HepG2 (cell line): ENCODE data around the gene CRKL. TPM values are rescaled to one million over a fixed set of nuclear protein-coding genes. Genes with fewer than 3 reads are reported as not detected.
"Not testable (repeated sequence)": the region's sequence is repeated elsewhere in the genome, so short reads cannot be mapped to it uniquely, and the experiment has no call there.

Experiments used
- ATAC-seq: fragments of 200-7000 bp; cut with Tn5 transposase; 3 replicates; pipeline ENCODE4 v1.9.1; 2020; ENCODE audit warnings: mild to moderate bottlenecking, moderate library complexity
- BruUV-seq: library from RNA; stranded (reverse); fragments of 400-500 nt; replicated peaks from 2 replicates; lab custom pipeline; 2021; lab: Mats Ljungman, UMichigan
- CTCF ChIA-PET: fragments of 300-600 bp; formaldehyde crosslinking; extraction: SDS; loops from one replicate; lab custom pipeline; 2021; ENCODE audit warnings: low total read pairs, inconsistent platforms, low intra/inter-chr PET ratio; lab: Yijun Ruan, JAX
- POLR2A ChIA-PET: fragments of 350-600 bp; sonication (Branson Sonifier 250); formaldehyde crosslinking; loops from one replicate; lab custom pipeline; 2020; ENCODE audit warnings: antibody characterized with exemption, inconsistent platforms; lab: Yijun Ruan, JAX
- DNase-seq: peaks from one replicate; pipeline ENCODE4 v3.0.0-alpha.2; 2015; ENCODE audit warnings: low spot score
- FAIRE-seq: peaks from 3 replicates; lab custom pipeline; 2011; peaks lifted over from hg19 to GRCh38; lab: Jason Lieb, UNC
- H2AFZ ChIP-seq: one replicate; pipeline ENCODE4 v1.6.1; 2011; ENCODE audit warnings: low read length, inconsistent platforms
- H3K27ac ChIP-seq: fragments of 300-600 bp; 3 replicates; pipeline ENCODE4 v1.8.0; 2011; ENCODE audit warnings: mixed run types, mild to moderate bottlenecking, mixed read lengths, low read length, inconsistent platforms; ENCODE audit not compliant: insufficient read depth; ENCODE audit errors: extremely low read length
- H3K27me3 ChIP-seq, 2 experiments: fragments of 200-600 bp in 1 of 2; 2 replicates in 1 of 2; 3 replicates in 1 of 2; pipeline versions ENCODE4 v1.6.0 to v1.8.0; 2011; ENCODE audit warnings: low read length in 2 of 2, mild to moderate bottlenecking in 2 of 2, moderate library complexity in 2 of 2, inconsistent platforms in 1 of 2; ENCODE audit not compliant: insufficient read depth in 2 of 2, control insufficient read depth in 1 of 2
- H3K36me3 ChIP-seq, 2 experiments: fragments of 200-600 bp in 1 of 2; replicated peaks in 1 of 2; 2 replicates in 1 of 2; 3 replicates in 1 of 2; pipeline versions ENCODE4 v1.5.1 to v1.8.0; 2011; ENCODE audit warnings: low read length in 2 of 2, inconsistent platforms in 1 of 2; ENCODE audit not compliant: insufficient read depth in 2 of 2, control insufficient read depth in 1 of 2
- H3K4me1 ChIP-seq: 2 replicates; pipeline ENCODE4 v1.5.1; 2012; ENCODE audit warnings: low read length, inconsistent platforms; ENCODE audit not compliant: insufficient read depth
- H3K4me2 ChIP-seq: 2 replicates; pipeline ENCODE4 v1.6.0; 2011; ENCODE audit warnings: low read depth, low read length, inconsistent platforms
- H3K4me3 ChIP-seq, 3 experiments: fragments of 200-600 bp in 1 of 3; sonication (generic), shearing (Covaris generic) in 1 of 3; replicated peaks in 1 of 3; 2 replicates each; pipeline ENCODE4 v1.5.1; 2011 to 2016; ENCODE audit warnings: low read length in 3 of 3, inconsistent platforms in 2 of 3, low read depth in 2 of 3, mild to moderate bottlenecking in 2 of 3, control low read depth in 1 of 3, mixed read lengths in 1 of 3; ENCODE audit not compliant: insufficient read depth in 1 of 3
- H3K79me2 ChIP-seq: one replicate; pipeline ENCODE4 v1.6.1; 2011; ENCODE audit warnings: low read length, inconsistent platforms; ENCODE audit not compliant: insufficient read depth
- H3K9ac ChIP-seq: 2 replicates; pipeline ENCODE4 v1.6.0; 2011; ENCODE audit warnings: mild to moderate bottlenecking, low read depth, low read length, inconsistent platforms; ENCODE audit not compliant: insufficient read depth
- H3K9me3 ChIP-seq: 2 replicates; pipeline ENCODE4 v1.5.1; 2012; ENCODE audit warnings: mild to moderate bottlenecking, low read length
- H4K20me1 ChIP-seq: 2 replicates; pipeline ENCODE4 v1.6.0; 2011; ENCODE audit warnings: inconsistent platforms, mild to moderate bottlenecking, low read length, moderate library complexity; ENCODE audit not compliant: insufficient read depth
- TBX3 ChIP-seq: fragments of 450-650 bp; IDR thresholded peaks from 2 replicates; pipeline ENCODE4 v1.6.1; 2017; ENCODE audit warnings: antibody characterized with exemption, mild to moderate bottlenecking, inconsistent platforms, borderline replicate concordance
- ZNF20 ChIP-seq: sonication (generic); formaldehyde crosslinking; IDR thresholded peaks from 2 replicates; pipeline ENCODE4 v1.4.0; 2020; ENCODE audit warnings: mild to moderate bottlenecking, moderate library complexity, missing genetic modification reagents
- WGBS: methylation state at CpG from one replicate; pipeline ENCODE4 v1.1.6; 2017; ENCODE audit warnings: low lambda C conversion rate; 5-methylcytosine and 5-hydroxymethylcytosine counted together
- in situ Hi-C: cut with HindIII; loops from 2 replicates; pipeline ENCODE4 v1.10.0; 2017; ENCODE audit warnings: low pct_unique_long_range_greater_than_20kb; ENCODE audit not compliant: extremely low pct_ligation_motif_present
- intact Hi-C: fragments of 100-400 bp; cut with micrococcal nuclease; formaldehyde crosslinking; loops from one replicate; pipeline ENCODE4 v1.10.0; 2022; ENCODE audit not compliant: unreplicated experiment
- polyA plus RNA-seq, 8 experiments: library from polyadenylated mRNA; depleted of rRNA in 3 of 8; stranded (reverse) in 7 of 8; unstranded in 1 of 8; fragments of >200 nt; fragmentation: Illumina TruSeq in 4 of 8; extraction: Trizol in 4 of 8; gene quantifications; 2 replicates each; pipeline versions ENCODE4 v1.2.1 to v1.2.3, GENCODE V29; 2011 to 2016; ENCODE audit warnings: low read depth in 4 of 8, missing spikeins in 1 of 8, mixed read lengths in 1 of 8; ENCODE audit not compliant: insufficient read depth in 1 of 8
- total RNA-seq, 5 experiments: library from RNA; depleted of rRNA; stranded (reverse); fragments of >200 nt; fragmentation: Illumina TruSeq; extraction: Trizol; gene quantifications; 2 replicates each; pipeline ENCODE4 v1.2.3, GENCODE V29; 2016; ENCODE audit warnings: low read depth in 1 of 5

The CRKL gene
- total and polyA plus RNA-seq, 2 of the 13 experiments (the other 11 are each of a cell fraction or from before 2014, with no cell fraction given): 37.4 to 60.6 TPM

DNA sequence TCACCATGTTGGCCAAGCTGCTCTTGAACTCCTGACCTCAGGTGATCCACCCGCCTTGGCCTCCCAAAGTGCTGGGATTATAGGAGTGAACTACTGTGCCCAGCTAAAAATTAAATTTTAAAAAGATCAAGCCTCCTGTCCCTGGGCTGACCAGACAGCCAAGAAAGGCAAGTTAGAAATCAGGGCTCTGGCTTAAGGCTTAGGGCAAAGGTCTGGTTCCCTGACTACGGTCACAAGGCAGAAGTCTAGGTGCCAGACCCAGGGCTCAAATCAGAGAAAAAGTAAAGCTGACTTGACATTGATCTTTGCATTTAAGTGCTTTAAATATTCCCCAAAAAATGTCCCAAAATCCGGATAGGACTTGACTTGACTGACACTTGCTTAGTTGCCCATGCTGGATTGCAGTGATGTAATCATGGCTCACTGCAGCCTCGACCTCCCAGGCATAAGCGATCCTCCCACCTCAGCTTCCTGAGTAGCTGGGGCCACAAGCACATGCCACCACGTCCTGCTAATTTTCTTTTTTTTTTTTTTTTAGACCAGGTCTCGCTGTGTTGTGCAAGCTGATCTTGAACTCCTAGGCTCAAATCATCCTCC lies 17.3 kb upstream of the CRKL start:
- in situ Hi-C loops: no loop called here
- no peaks in the 10 kb centered on the region for H3K36me3 ChIP-seq
- H4K20me1 ChIP-seq: no peaks in the 10 kb centered on the region
- TF ChIP-seq ZNF20: no peak
- no peak for TF ChIP-seq TBX3
- ChIA-PET POLR2A (no interaction called here), CTCF (no interaction called here)
- no peaks in the 10 kb centered on the region for H3K9me3 ChIP-seq
- WGBS: 17% methylated on average over 7 of the region's 7 CpGs
- H3K9ac ChIP-seq: no peak overlapping the region
- H3K79me2 ChIP-seq: no peaks in the 10 kb centered on the region
- intact Hi-C loops: no loop called here
- FAIRE-seq: no peak
- no peak overlapping the region for H3K4me3 ChIP-seq
- H3K4me1 ChIP-seq: peaks cover 22% of the 10 kb centered on the region
- no peak for ATAC-seq
- no peak overlapping the region for H3K27ac ChIP-seq
- DNase-seq: no peak
- H3K27me3 ChIP-seq: no peaks in the 10 kb centered on the region
- no peak overlapping the region for H2AFZ ChIP-seq
- H3K4me2 ChIP-seq: no peak overlapping the region
- BruUV-seq: no TSS peak

DNA sequence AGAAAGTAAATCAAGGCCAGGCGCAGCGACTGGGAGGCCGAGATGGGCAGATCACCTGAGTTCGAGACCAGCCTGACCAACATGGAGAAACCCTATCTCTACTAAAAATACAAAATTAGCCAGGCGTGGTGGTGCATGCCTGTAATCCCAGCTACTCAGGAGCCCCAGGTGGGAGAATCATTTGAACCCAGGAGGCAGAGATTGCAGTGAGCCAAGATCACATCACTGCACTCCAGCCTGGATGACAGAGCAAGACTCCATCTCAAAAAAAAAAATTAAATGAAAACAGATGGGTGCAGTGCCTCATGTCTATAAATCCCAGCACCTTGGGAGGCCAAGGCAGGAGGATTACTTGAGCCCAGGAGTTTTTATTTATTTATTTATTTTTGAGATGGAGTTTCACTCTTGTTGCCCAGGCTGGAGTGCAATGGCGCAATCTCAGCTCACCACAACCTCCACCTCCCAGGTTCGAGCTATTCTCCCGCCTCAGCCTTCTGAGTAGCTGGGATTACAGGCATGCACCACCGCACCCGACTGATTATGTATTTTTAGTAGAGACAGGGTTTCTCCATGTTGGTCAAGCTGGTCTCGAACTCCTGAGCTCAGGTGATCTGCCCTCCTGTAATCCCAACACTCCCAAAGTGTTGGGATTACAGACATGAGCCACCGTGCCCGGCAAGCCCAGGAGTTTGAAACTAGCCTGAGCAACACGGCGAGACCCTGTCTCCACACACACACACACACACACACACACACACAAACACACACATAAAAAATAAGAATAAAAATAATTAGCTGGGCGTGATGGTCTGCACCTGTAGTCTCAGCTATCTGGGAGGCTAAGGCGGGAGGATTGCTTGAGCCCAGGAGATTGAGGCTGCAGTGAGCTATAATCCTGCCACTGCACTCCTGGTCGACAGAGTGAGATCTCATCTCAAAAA lies 15.8 kb upstream of the CRKL start:
- CTCF ChIA-PET, FAIRE-seq: not testable (repeated sequence)

More for the DNA sequence above, 15.8 kb upstream of the CRKL start:
- H3K4me2 ChIP-seq, H3K27ac ChIP-seq, H4K20me1 ChIP-seq, POLR2A ChIA-PET, H3K79me2 ChIP-seq, H3K9me3 ChIP-seq, intact Hi-C loops, BruUV-seq, ATAC-seq, H3K36me3 ChIP-seq, H2AFZ ChIP-seq, DNase-seq, H3K27me3 ChIP-seq, in situ Hi-C loops, H3K4me3 ChIP-seq, H3K9ac ChIP-seq: not testable (repeated sequence)
- H3K4me1 ChIP-seq: peaks cover 24% of the 10 kb centered on the region
- WGBS: 74% methylated on average over 18 of the region's 18 CpGs
